Stomach (tissue), 4 donors: ENCODE measurements around the gene ANGPTL4.

Experiments used
- CTCF ChIP-seq, 7 experiments: fragments of 450-650 bp in 4 of 7; fragments of 200-600 bp in 3 of 7; sonication (generic) in 3 of 7; IDR thresholded peaks; one replicate each; pipeline ENCODE4 v1.5.1; 2016 to 2019; ENCODE audit warnings: antibody characterized with exemption in 7 of 7, control low read depth in 2 of 7, mild to moderate bottlenecking in 1 of 7
- POLR2A ChIP-seq, 4 donors: fragments of 450-650 bp; IDR thresholded peaks; one replicate each; pipeline ENCODE4 v1.6.1; 2016; ENCODE audit warnings: antibody characterized with exemption in 4 of 4, control low read depth in 2 of 4, mild to moderate bottlenecking in 1 of 4, moderate library complexity in 1 of 4

DNA sequence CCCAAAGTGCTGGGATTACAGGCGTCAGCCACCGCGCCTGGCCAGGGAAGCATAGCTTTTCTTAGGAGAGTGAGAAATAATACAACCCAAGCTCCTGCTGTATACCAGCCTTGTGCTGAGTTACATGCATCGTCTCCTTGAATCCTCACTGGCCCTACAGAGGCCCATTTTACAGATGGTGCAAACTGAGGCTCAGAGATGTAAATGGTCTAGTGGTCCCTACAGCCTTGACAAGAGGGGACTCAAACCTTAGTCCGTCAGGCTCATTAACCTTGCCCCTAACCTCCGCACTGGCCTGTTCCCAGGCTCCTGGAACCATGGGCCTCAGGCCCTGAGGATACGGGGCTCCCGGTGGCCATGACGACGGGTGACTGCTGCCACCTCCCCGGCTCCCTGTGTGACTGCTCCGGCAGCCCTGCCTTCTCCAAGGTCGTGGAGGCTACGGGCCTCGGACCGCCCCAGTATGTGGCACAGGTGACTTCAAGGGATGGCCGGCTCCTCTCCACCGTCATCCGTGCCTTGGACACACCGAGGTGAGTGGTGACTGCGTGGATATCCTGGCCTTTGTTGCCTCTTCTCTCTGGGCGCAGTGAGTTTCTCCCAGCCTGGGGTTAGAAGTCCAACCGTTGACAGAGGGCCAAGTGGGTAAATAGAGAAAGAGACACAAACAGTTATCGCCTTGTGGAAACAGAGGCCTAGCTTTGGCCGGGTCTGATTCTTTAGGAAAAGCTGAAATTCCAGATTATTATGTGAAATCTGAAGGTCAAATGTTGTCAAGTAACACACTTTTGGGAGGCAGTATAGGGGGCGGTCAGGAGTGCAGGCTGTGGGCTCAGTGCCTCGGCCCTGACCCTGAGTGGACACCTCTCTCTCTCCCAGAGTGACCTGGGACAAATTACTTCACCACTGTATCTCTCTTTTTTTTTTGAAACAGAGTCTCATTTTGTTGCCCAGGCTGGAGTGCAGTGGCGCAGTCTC, 57.8 kb downstream of the ANGPTL4 start:
- TF ChIP-seq POLR2A (IDR thresholded peaks at IDR 0.05): no peak
- TF ChIP-seq CTCF (IDR thresholded peaks at IDR 0.05): no peak
